Hepatocyte (in vitro differentiated cells): Measurements from ENCODE around the gene L3HYPDH.

ENCODE experiments used
- EZH2 ChIP-seq: fragments of 200-600 bp; sonication (generic); IDR thresholded peaks from 2 replicates; pipeline ENCODE4 v1.6.1; 2016; ENCODE audit warnings: antibody characterized with exemption, mild to moderate bottlenecking, borderline replicate concordance
- TF ChIP-seq, protein P1 (sequence below): fragments of 200-600 bp; sonication (generic); IDR thresholded peaks from 2 replicates; pipeline ENCODE4 v1.5.1; 2016; ENCODE audit warnings: antibody characterized with exemption, mild to moderate bottlenecking; ENCODE audit not compliant: poor library complexity

DNA sequence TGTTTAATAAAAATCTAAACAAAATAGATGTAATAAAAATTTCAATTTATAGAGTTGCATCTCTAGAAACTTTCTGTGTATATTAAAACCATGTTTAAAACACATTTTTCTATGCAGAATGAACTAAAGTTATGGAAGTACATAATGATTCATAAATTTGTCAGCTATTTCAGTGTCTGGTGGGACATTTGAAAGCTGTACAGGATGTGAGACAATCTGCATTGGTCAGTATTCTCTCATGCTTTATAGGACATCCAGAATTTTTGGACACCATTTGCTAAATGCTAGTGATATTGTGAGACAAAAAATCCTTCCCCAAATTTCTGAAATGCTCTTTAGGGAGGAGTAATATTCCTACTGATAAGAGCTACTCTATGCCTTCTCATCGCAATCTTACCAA is 32.4 kb downstream of the L3HYPDH start:
- TF ChIP-seq, protein P1, sequence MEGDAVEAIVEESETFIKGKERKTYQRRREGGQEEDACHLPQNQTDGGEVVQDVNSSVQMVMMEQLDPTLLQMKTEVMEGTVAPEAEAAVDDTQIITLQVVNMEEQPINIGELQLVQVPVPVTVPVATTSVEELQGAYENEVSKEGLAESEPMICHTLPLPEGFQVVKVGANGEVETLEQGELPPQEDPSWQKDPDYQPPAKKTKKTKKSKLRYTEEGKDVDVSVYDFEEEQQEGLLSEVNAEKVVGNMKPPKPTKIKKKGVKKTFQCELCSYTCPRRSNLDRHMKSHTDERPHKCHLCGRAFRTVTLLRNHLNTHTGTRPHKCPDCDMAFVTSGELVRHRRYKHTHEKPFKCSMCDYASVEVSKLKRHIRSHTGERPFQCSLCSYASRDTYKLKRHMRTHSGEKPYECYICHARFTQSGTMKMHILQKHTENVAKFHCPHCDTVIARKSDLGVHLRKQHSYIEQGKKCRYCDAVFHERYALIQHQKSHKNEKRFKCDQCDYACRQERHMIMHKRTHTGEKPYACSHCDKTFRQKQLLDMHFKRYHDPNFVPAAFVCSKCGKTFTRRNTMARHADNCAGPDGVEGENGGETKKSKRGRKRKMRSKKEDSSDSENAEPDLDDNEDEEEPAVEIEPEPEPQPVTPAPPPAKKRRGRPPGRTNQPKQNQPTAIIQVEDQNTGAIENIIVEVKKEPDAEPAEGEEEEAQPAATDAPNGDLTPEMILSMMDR, result no peak
- no peak for TF ChIP-seq EZH2
